Body of pancreas (tissue), 4 donors: ENCODE results near the gene MMS22L.

Experiments used
- POLR2A ChIP-seq, 3 donors: fragments of 450-650 bp; IDR thresholded peaks; one replicate each; pipeline ENCODE4 v1.6.1; 2016; ENCODE audit warnings: antibody characterized with exemption in 3 of 3, mild to moderate bottlenecking in 2 of 3
- TF ChIP-seq, protein P1 (sequence below), 7 experiments: fragments of 450-650 bp in 4 of 7; fragments of 200-600 bp in 3 of 7; sonication (generic) in 3 of 7; IDR thresholded peaks; one replicate each; pipeline ENCODE4 v1.5.1; 2016 to 2019; ENCODE audit warnings: antibody characterized with exemption in 7 of 7

DNA sequence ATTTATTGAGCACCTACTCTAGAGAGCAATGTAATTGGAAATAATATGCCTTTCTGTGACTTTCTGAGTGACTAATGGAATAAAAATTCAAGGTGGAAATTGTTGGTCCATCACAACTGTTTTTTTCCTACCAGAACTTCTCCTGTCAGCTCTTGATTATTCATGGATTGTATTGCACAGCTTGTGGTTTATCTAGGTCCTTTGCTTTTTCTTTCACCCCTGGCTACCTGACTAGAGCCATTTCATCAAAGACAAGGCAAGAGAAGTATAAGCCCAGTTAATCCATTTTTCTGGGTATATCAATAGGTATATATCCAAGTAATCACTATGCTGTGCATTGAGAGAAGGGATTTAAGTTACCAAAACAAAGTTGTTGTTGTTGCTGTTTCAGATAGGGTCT lies 168.4 kb downstream of the MMS22L start:
- TF ChIP-seq, protein P1, sequence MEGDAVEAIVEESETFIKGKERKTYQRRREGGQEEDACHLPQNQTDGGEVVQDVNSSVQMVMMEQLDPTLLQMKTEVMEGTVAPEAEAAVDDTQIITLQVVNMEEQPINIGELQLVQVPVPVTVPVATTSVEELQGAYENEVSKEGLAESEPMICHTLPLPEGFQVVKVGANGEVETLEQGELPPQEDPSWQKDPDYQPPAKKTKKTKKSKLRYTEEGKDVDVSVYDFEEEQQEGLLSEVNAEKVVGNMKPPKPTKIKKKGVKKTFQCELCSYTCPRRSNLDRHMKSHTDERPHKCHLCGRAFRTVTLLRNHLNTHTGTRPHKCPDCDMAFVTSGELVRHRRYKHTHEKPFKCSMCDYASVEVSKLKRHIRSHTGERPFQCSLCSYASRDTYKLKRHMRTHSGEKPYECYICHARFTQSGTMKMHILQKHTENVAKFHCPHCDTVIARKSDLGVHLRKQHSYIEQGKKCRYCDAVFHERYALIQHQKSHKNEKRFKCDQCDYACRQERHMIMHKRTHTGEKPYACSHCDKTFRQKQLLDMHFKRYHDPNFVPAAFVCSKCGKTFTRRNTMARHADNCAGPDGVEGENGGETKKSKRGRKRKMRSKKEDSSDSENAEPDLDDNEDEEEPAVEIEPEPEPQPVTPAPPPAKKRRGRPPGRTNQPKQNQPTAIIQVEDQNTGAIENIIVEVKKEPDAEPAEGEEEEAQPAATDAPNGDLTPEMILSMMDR (IDR thresholded peaks at IDR 0.05), result no peak
- TF ChIP-seq POLR2A (IDR thresholded peaks at IDR 0.05), result no peak
